Psoas muscle (tissue), 8 donors: Measurements from ENCODE around the gene ASTN2. TPM values are rescaled to one million over a fixed set of nuclear protein-coding genes. Genes with fewer than 3 reads are reported as not detected.

Experiments
- ATAC-seq, 4 donors: fragments of 200-7000 bp; cut with Tn5 transposase; one replicate each; pipeline ENCODE4 v1.9.1; 2020; ENCODE audit warnings: moderate library complexity in 3 of 4, mild to moderate bottlenecking in 2 of 4
- DNase-seq, 2 donors: peaks; one replicate each; pipeline ENCODE4 v3.0.0-alpha.2; 2020
- H3K27ac ChIP-seq: fragments of 200-600 bp; one replicate; pipeline ENCODE4 v1.8.0; 2022
- H3K27me3 ChIP-seq, 3 donors: fragments of 200-600 bp in 1 of 3; one replicate each; pipeline versions ENCODE4 v1.6.1 to v1.8.0; 2013 to 2022; ENCODE audit warnings: low read length in 2 of 3, mild to moderate bottlenecking in 2 of 3, moderate library complexity in 1 of 3; ENCODE audit not compliant: insufficient read depth in 3 of 3
- H3K36me3 ChIP-seq, 2 donors: fragments of 200-600 bp in 1 of 2; one replicate each; pipeline versions ENCODE4 v1.6.1 to v1.8.0; 2013 to 2022; ENCODE audit warnings: low read depth in 1 of 2, mild to moderate bottlenecking in 1 of 2, moderate library complexity in 1 of 2; ENCODE audit not compliant: insufficient read depth in 1 of 2
- H3K4me1 ChIP-seq: fragments of 200-600 bp; one replicate; pipeline ENCODE4 v1.8.0; 2022
- H3K4me3 ChIP-seq: fragments of 200-600 bp; one replicate; pipeline ENCODE4 v1.8.0; 2022; ENCODE audit warnings: mild to moderate bottlenecking
- H3K9me3 ChIP-seq: fragments of 200-600 bp; one replicate; pipeline ENCODE4 v1.8.0; 2022
- CTCF ChIP-seq: fragments of 200-600 bp; IDR thresholded peaks from one replicate; pipeline ENCODE4 v1.8.0; 2022; ENCODE audit warnings: antibody characterized with exemption
- WGBS, 3 donors: extraction: QIAGEN DNeasy Blood & Tissue Kit; methylation state at CpG; one replicate each; pipeline versions ENCODE4 v1.1.6 to v1.1.7; 2013; 5-methylcytosine and 5-hydroxymethylcytosine counted together
- intact Hi-C, 2 donors: fragments of 100-400 bp; cut with DNase I; formaldehyde crosslinking; loops; one replicate each; pipeline versions ENCODE4 v1.11.0 to v1.14.2; 2022
- polyA plus RNA-seq, 3 donors: library from polyadenylated mRNA; stranded (reverse); fragments of 200-250 nt; gene quantifications; one replicate each; pipeline ENCODE4 v1.2.3, GENCODE V29; 2013
- total RNA-seq, 4 donors: library from RNA; stranded (reverse); fragmentation: NEBNext Ultra II Directional in 2 of 4; extraction: Animal tissue kit (Norgen Biotek cat#: 25700) in 2 of 4; gene quantifications; one replicate each; pipeline versions ENCODE4 v1.2.1 to v1.2.4, GENCODE V29; 2021 to 2023
- donor health status: healthy with polysubstance abuse.
- donor health status: DM: no; HTN: no; CAD: no; lungs with moderate emphysema.
- donor health status: Bipolar disorder and iron deficiency.
- donor health status: healthy.
- donor health status: DM: yes; HTN: yes; CAD: no.
- donor health status: DM: no; HTN: no; CAD: no.
- donor health status: DM: no; HTN: no; CAD: no.
- donor health status: DM: yes; HTN: yes; CAD: no.

ASTN2 gene
- total and polyA plus RNA-seq, 7 donors, result 2.0 to 10.3 (median 3.3) TPM

GRCh38 chr9:116910201-116910600 lies 504.7 kb downstream of the ASTN2 start:
- ATAC-seq, result no peak
- no peak for TF ChIP-seq CTCF
- Histone ChIP-seq H3K27me3 (peaks cover 0 to 2% (median 0%) of the 10 kb centered on the region in 3 donors), H3K27ac (no peak overlapping the region), H3K36me3 (no peaks in the 10 kb centered on the region), H3K4me1 (no peaks in the 10 kb centered on the region), H3K4me3 (no peak overlapping the region), H3K9me3 (no peaks in the 10 kb centered on the region)
- WGBS, 3 donors, result 69 to 72% (median 72%) methylated on average over 10 of the region's 10 CpGs
- intact Hi-C loops, result no loop called here
- no peak for DNase-seq

- no peak for ATAC-seq
- TF ChIP-seq CTCF, result no peak
- intact Hi-C loops, result no loop called here
- Histone ChIP-seq H3K4me3 (no peak overlapping the region), H3K36me3 (no peaks in the 10 kb centered on the region), H3K4me1 (no peaks in the 10 kb centered on the region), H3K27me3 (peaks cover 0 to 2% (median 0%) of the 10 kb centered on the region in 3 donors), H3K27ac (no peak overlapping the region), H3K9me3 (no peaks in the 10 kb centered on the region)
- 64 to 89% (median 87%) methylated on average over 3 of the region's 3 CpGs for WGBS, 3 donors
- no peak for DNase-seq
These were observed 506.9 kb downstream of the ASTN2 start for GRCh38 chr9:116907989-116908388.

- peaks cover 0 to 2% (median 0%) of the 10 kb centered on the region in 3 donors for H3K27me3 ChIP-seq
- no peak overlapping the region for H3K27ac ChIP-seq
- H3K9me3 ChIP-seq, result peaks cover 4% of the 10 kb centered on the region
- no peaks in the 10 kb centered on the region for H3K36me3 ChIP-seq
- no peaks in the 10 kb centered on the region for H3K4me1 ChIP-seq
- no peak for TF ChIP-seq CTCF
- no peak overlapping the region for H3K4me3 ChIP-seq
- DNase-seq (no peak), ATAC-seq (no peak)
- intact Hi-C loops, result no loop called here
- WGBS, 3 donors, result 63 to 77% (median 75%) methylated on average over 10 of the region's 10 CpGs
These were observed 509.7 kb downstream of the ASTN2 start for GRCh38 chr9:116905171-116905588.

GRCh38 chr9:116904165-116904564 lies 510.7 kb downstream of the ASTN2 start:
- H3K27me3 ChIP-seq, result peaks cover 0 to 2% (median 0%) of the 10 kb centered on the region in 3 donors
- 45 to 58% (median 49%) methylated on average over 3 of the region's 3 CpGs for WGBS, 3 donors
- DNase-seq (no peak), ATAC-seq (no peak)
- H3K9me3 ChIP-seq, result peaks cover 6% of the 10 kb centered on the region
- no peaks in the 10 kb centered on the region for H3K4me1 ChIP-seq
- intact Hi-C loops, result no loop called here
- TF ChIP-seq CTCF, result no peak
- H3K27ac ChIP-seq, result no peak overlapping the region
- no peak overlapping the region for H3K4me3 ChIP-seq
- H3K36me3 ChIP-seq, result no peaks in the 10 kb centered on the region

GRCh38 chr9:116901260-116901659 lies 513.6 kb downstream of the ASTN2 start:
- intact Hi-C loops, result no loop called here
- peaks cover 6% of the 10 kb centered on the region for H3K9me3 ChIP-seq
- ATAC-seq (no peak), DNase-seq (no peak)
- H3K4me1 ChIP-seq, result no peaks in the 10 kb centered on the region
- H3K27me3 ChIP-seq, result no peaks in the 10 kb centered on the region
- 0 to 90% (median 47%) methylated on average over 1 of the region's 1 CpG for WGBS, 3 donors
- no peaks in the 10 kb centered on the region for H3K36me3 ChIP-seq
- no peak overlapping the region for H3K4me3 ChIP-seq
- no peak overlapping the region for H3K27ac ChIP-seq
- no peak for TF ChIP-seq CTCF
